SK-N-MC (cell line): ENCODE results near the gene FAAP100.

Source experiments
- EZH2 ChIP-seq: fragments of 200-600 bp; sonication (generic); IDR thresholded peaks from one replicate; pipeline ENCODE4 v1.6.1; 2017; ENCODE audit warnings: antibody characterized with exemption
- POLR2AphosphoS5 ChIP-seq: IDR thresholded peaks from 2 replicates; pipeline ENCODE4 v1.6.1; 2012; ENCODE audit warnings: mild to moderate bottlenecking, low read depth, low read length, borderline replicate concordance

DNA sequence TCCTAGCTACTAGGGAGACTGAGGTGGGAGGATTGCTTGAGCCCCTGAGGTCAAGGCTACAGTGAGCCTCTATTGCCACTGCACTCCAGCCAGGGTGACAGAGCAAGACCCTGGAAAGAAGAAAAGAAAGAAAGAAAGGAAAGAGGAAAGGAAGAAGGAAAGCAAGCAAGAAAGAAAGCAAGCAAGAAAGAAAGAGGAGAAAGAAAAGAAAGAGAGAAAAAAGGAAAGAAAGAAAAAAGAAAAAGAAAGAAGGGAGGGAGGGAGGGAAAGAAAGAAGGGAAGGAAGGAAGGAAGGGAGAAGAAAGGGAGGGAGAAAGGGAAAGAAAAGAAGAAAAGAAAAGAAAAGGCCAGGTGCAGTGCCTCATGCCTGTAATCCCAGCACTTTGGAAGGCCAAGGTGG, 48.5 kb downstream of the FAAP100 start:
- no peak for TF ChIP-seq EZH2
- TF ChIP-seq POLR2AphosphoS5, result no peak
